ENCODE measurements around the gene PRKAG2. TPM values are rescaled to one million over a fixed set of nuclear protein-coding genes. Genes with fewer than 3 reads are reported as not detected.

PRKAG2 gene
- total RNA-seq, 1 donor from 2014 or later, result 20.6 TPM

- no peaks in the 10 kb centered on the region for H3K4me1 Mint-ChIP-seq (ENCODE audit: low read depth)
- no peak overlapping the region for H3K27ac Mint-ChIP-seq
- H3K36me3 Mint-ChIP-seq (ENCODE audit: insufficient read depth), result peaks cover 6% of the 10 kb centered on the region
- no peak for TF ChIP-seq CTCF (IDR thresholded peaks at IDR 0.05; ENCODE audit: unreplicated experiment)
- H3K9me3 Mint-ChIP-seq (ENCODE audit: low read depth), result no peaks in the 10 kb centered on the region
- H3K4me3 Mint-ChIP-seq (ENCODE audit: low read depth), result no peak overlapping the region
- no peaks in the 10 kb centered on the region for H3K27me3 Mint-ChIP-seq
- DNase-seq (ENCODE audit: low spot score, unreplicated experiment), result no peak
Measured at GRCh38 chr7:151590850-151591771, 285.8 kb downstream of the PRKAG2 start.

- Mint-ChIP-seq H3K36me3 (ENCODE audit: insufficient read depth) (peaks cover 6% of the 10 kb centered on the region), H3K27ac (no peak overlapping the region), H3K9me3 (ENCODE audit: low read depth) (no peaks in the 10 kb centered on the region), H3K4me1 (ENCODE audit: low read depth) (no peaks in the 10 kb centered on the region), H3K4me3 (ENCODE audit: low read depth) (no peak overlapping the region), H3K27me3 (no peaks in the 10 kb centered on the region)
- no peak for DNase-seq (ENCODE audit: low spot score, unreplicated experiment)
- no peak for TF ChIP-seq CTCF (IDR thresholded peaks at IDR 0.05; ENCODE audit: unreplicated experiment)
Measured at GRCh38 chr7:151590071-151590849, 286.7 kb downstream of the PRKAG2 start.

- H3K27ac Mint-ChIP-seq, result no peak overlapping the region
- H3K27me3 Mint-ChIP-seq, result no peaks in the 10 kb centered on the region
- no peak for TF ChIP-seq CTCF (IDR thresholded peaks at IDR 0.05; ENCODE audit: unreplicated experiment)
- no peak overlapping the region for H3K4me3 Mint-ChIP-seq (ENCODE audit: low read depth)
- H3K36me3 Mint-ChIP-seq (ENCODE audit: insufficient read depth), result peaks cover 7% of the 10 kb centered on the region
- no peaks in the 10 kb centered on the region for H3K9me3 Mint-ChIP-seq (ENCODE audit: low read depth)
- H3K4me1 Mint-ChIP-seq (ENCODE audit: low read depth), result no peaks in the 10 kb centered on the region
- no peak for DNase-seq (ENCODE audit: low spot score, unreplicated experiment)
Measured at GRCh38 chr7:151588982-151589381, 287.9 kb downstream of the PRKAG2 start.

GRCh38 chr7:151586531-151587260 is 290.2 kb downstream of the PRKAG2 start:
- H3K4me3 Mint-ChIP-seq (ENCODE audit: low read depth), result no peak overlapping the region
- no peak overlapping the region for H3K27ac Mint-ChIP-seq
- H3K27me3 Mint-ChIP-seq, result no peaks in the 10 kb centered on the region
- H3K4me1 Mint-ChIP-seq (ENCODE audit: low read depth), result no peaks in the 10 kb centered on the region
- no peaks in the 10 kb centered on the region for H3K9me3 Mint-ChIP-seq (ENCODE audit: low read depth)
- TF ChIP-seq CTCF (IDR thresholded peaks at IDR 0.05; ENCODE audit: unreplicated experiment), result no peak
- peaks cover 7% of the 10 kb centered on the region for H3K36me3 Mint-ChIP-seq (ENCODE audit: insufficient read depth)
- DNase-seq (ENCODE audit: low spot score, unreplicated experiment), result no peak
